Gastrocnemius medialis (tissue), 4 donors: ENCODE results near the gene NUAK2.

ENCODE experiments used
- CTCF ChIP-seq, 5 experiments: fragments of 450-650 bp in 3 of 5; fragments of 200-600 bp in 2 of 5; sonication (generic) in 2 of 5; IDR thresholded peaks in 4 of 5; conservative IDR thresholded peaks in 1 of 5; 1 replicate in 4 of 5; 2 replicates in 1 of 5; pipeline ENCODE4 v1.5.1; 2016 to 2019; ENCODE audit warnings: antibody characterized with exemption in 5 of 5, mild to moderate bottlenecking in 3 of 5, moderate library complexity in 3 of 5
- POLR2A ChIP-seq, 2 donors: fragments of 450-650 bp; IDR thresholded peaks; one replicate each; pipeline ENCODE4 v1.6.1; 2017; ENCODE audit warnings: antibody characterized with exemption in 2 of 2, mild to moderate bottlenecking in 2 of 2, moderate library complexity in 2 of 2

DNA sequence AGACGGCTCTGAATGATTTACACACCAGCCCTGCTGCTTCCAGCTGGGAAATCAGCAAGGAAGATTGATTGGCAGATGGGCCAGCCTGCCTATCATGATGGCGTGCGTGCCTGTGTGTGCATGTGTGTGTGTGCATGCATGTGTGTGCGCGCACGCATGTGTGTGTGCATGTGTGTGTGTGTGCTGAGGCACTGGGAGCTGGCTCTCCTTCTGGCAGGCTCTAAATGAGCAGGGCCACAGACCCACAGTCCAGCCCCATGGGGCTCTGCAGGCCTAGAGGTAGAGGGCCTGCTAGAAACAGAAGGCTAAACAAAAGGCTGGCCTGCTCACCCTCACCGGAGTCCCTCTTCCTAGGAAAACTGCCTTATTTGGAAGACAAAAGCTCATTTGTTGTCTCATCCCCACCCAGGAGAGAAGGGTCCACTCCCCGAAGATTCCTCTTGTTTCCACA, 29.2 kb upstream of the NUAK2 start:
- TF ChIP-seq CTCF (IDR thresholded peaks at IDR 0.05 in 4 of 5, conservative IDR thresholded peaks at IDR 0.05 in 1 of 5) (no peak), POLR2A (IDR thresholded peaks at IDR 0.05) (no peak)
